ENCODE data around the gene ANKRD11. TPM values are rescaled to one million over a fixed set of nuclear protein-coding genes. Genes with fewer than 3 reads are reported as not detected.
"Not testable (repeated sequence)": the region's sequence is repeated elsewhere in the genome, so short reads cannot be mapped to it uniquely, and the experiment has no call there.

Gene ANKRD11
- total RNA-seq, 1 donor from 2014 or later, result 133 TPM

- DNase-seq (ENCODE audit: low read depth), result no peak
- Histone ChIP-seq H3K36me3 (ENCODE audit: control insufficient read depth, insufficient read depth, low read length) (no peaks in the 10 kb centered on the region), H3K4me3 (ENCODE audit: low read depth, low read length) (peak overlapping the region; percentile 23), H3K27me3 (ENCODE audit: control insufficient read depth, insufficient read depth, low read length) (peaks cover 9% of the 10 kb centered on the region)
- TF ChIP-seq CTCF (IDR thresholded peaks at IDR 0.05; ENCODE audit: insufficient read depth, low read length, poor library complexity, severe bottlenecking), result no peak
Observed at GRCh38 chr16:89257757-89258465, 232.4 kb downstream of the ANKRD11 start.

- Histone ChIP-seq H3K27me3 (ENCODE audit: control insufficient read depth, insufficient read depth, low read length) (peaks cover 9% of the 10 kb centered on the region), H3K36me3 (ENCODE audit: control insufficient read depth, insufficient read depth, low read length) (no peaks in the 10 kb centered on the region), H3K4me3 (ENCODE audit: low read depth, low read length) (peak overlapping the region; percentile 23)
- no peak for DNase-seq (ENCODE audit: low read depth)
- no peak for TF ChIP-seq CTCF (IDR thresholded peaks at IDR 0.05; ENCODE audit: insufficient read depth, low read length, poor library complexity, severe bottlenecking)
Observed at GRCh38 chr16:89257281-89257731, 233.1 kb downstream of the ANKRD11 start.

GRCh38 chr16:89256651-89257254 is 233.6 kb downstream of the ANKRD11 start:
- H3K36me3 ChIP-seq (ENCODE audit: control insufficient read depth, insufficient read depth, low read length), result no peaks in the 10 kb centered on the region
- peaks cover 9% of the 10 kb centered on the region for H3K27me3 ChIP-seq (ENCODE audit: control insufficient read depth, insufficient read depth, low read length)
- H3K4me3 ChIP-seq (ENCODE audit: low read depth, low read length), result peak overlapping the region; percentile 23
- TF ChIP-seq CTCF (IDR thresholded peaks at IDR 0.05; ENCODE audit: insufficient read depth, low read length, poor library complexity, severe bottlenecking), result no peak
- no peak for DNase-seq (ENCODE audit: low read depth)

GRCh38 chr16:89253548-89254287 is 236.6 kb downstream of the ANKRD11 start:
- DNase-seq (ENCODE audit: low read depth), result no peak
- Histone ChIP-seq H3K27me3 (ENCODE audit: control insufficient read depth, insufficient read depth, low read length) (peaks cover 9% of the 10 kb centered on the region), H3K4me3 (ENCODE audit: low read depth, low read length) (no peak overlapping the region), H3K36me3 (ENCODE audit: control insufficient read depth, insufficient read depth, low read length) (no peaks in the 10 kb centered on the region)
- TF ChIP-seq CTCF (IDR thresholded peaks at IDR 0.05; ENCODE audit: insufficient read depth, low read length, poor library complexity, severe bottlenecking), result no peak

DNA sequence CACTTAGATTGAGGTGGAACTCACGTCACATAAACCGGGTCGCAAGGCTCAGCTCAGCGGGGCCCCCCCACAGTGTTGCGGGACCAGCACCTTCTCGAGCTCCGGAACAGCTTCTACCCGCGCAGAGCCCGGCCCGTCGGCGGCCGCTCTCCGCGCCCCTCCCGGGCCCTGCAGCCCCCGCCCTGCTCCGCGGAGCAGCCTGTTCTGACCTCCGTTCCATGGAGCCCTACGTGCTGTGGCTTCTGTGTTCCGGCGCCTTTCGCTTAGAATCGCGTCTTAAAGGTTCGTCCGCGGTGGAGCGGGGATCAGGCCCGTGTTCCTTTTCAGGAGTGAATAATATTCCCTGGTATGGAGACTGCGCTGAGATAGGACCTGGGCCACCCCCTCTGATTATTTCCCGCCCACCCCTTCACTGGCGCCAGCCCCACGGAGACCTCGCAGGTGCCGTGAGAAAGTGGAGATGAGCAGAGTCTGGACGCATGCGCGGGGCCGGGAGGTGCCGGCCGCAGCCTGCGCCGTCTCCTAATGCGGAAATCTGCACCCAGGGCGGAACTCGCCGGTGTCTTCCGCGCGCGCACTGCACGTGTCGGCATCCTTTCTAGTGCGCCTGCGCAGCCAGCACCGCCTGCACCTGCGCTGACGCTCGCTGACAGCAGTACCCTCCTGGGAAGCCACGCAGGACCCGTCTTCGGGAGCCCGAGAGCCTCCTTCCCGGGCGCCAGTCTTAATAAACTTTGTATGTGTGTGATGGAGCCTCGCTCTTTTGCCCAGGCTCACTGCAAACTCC is 242.0 kb downstream of the ANKRD11 start:
- Histone ChIP-seq H3K36me3 (ENCODE audit: control insufficient read depth, insufficient read depth, low read length) (no peaks in the 10 kb centered on the region), H3K4me3 (ENCODE audit: low read depth, low read length) (peak overlapping the region; percentile 52), H3K27me3 (ENCODE audit: control insufficient read depth, insufficient read depth, low read length) (no peaks in the 10 kb centered on the region)
- no peak for DNase-seq (ENCODE audit: low read depth)
- no peak for TF ChIP-seq CTCF (IDR thresholded peaks at IDR 0.05; ENCODE audit: insufficient read depth, low read length, poor library complexity, severe bottlenecking)

DNA sequence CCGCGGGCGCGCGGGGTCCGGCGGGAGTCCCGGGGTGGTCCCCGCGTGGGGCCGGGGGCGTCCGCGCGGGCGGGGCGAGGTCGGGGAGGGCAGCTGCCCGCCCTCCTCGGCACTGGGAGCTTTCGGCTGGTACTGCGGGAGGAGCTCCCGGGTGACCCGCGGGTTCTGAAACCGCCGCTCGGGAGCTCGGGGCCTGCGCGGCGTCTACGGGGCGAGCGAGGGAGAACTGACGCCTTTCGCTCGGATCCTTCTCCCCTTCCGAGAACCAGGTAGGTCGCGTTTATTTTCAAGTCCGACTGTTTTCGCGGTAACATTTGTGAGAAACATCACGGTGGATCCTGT is 242.7 kb downstream of the ANKRD11 start:
- H3K36me3 ChIP-seq (ENCODE audit: control insufficient read depth, insufficient read depth, low read length); DNase-seq (ENCODE audit: low read depth); H3K27me3 ChIP-seq (ENCODE audit: control insufficient read depth, insufficient read depth, low read length): not testable (repeated sequence)
- H3K4me3 ChIP-seq (ENCODE audit: low read depth, low read length), result peak overlapping the region; percentile 52

Measured in kidney epithelial cell (primary cell).